Activated effector memory CD4-positive, alpha-beta T cell treated with anti-CD3 and anti-CD28 coated beads, Interleukin-2, amount 50 U/mL, for 16 hours (primary cell): ENCODE data around the gene RINL.
"Not testable (repeated sequence)": the region's sequence is repeated elsewhere in the genome, so short reads cannot be mapped to it uniquely, and the experiment has no call there.

Experiments
- DNase-seq: peaks from one replicate; pipeline ENCODE4 v3.0.0-alpha.2; 2020

The RINL gene

GRCh38 chr19:38873400-38873799 is 4.7 kb downstream of the RINL start:
- DNase-seq: not testable (repeated sequence)

- no peak for DNase-seq
Observed at GRCh38 chr19:38870612-38871011, 7.5 kb downstream of the RINL start.

GRCh38 chr19:38869836-38870607 is 8.1 kb downstream of the RINL start:
- DNase-seq: peak; percentile 98

GRCh38 chr19:38869160-38869835 is 8.8 kb downstream of the RINL start:
- DNase-seq: peak; percentile 73

- DNase-seq: no peak
Observed at GRCh38 chr19:38868551-38868950, 9.5 kb downstream of the RINL start.

- DNase-seq: no peak
Observed at GRCh38 chr19:38867171-38867780, 10.8 kb downstream of the RINL start.

- DNase-seq: no peak
Observed at GRCh38 chr19:38862321-38863059, 15.6 kb downstream of the RINL start.

- DNase-seq: no peak
Observed at GRCh38 chr19:38861368-38861767, 16.7 kb downstream of the RINL start.

- DNase-seq: not testable (repeated sequence)
Observed at GRCh38 chr19:38859631-38860204, 18.4 kb downstream of the RINL start.

- DNase-seq: no peak
Observed at GRCh38 chr19:38856813-38857212, 21.3 kb downstream of the RINL start.

GRCh38 chr19:38855751-38856150 is 22.3 kb downstream of the RINL start:
- DNase-seq: not testable (repeated sequence)

- DNase-seq: not testable (repeated sequence)
Observed at GRCh38 chr19:38854961-38855360, 23.1 kb downstream of the RINL start.

GRCh38 chr19:38853214-38853613 is 24.9 kb downstream of the RINL start:
- DNase-seq: no peak

- DNase-seq: peak; percentile 85
Observed at GRCh38 chr19:38852231-38853044, 25.6 kb downstream of the RINL start.

GRCh38 chr19:38851622-38852230 is 26.3 kb downstream of the RINL start:
- peak; percentile 96 for DNase-seq

- DNase-seq: peak; percentile 79
Observed at GRCh38 chr19:38850976-38851621, 27.0 kb downstream of the RINL start.

GRCh38 chr19:38850436-38850975 is 27.6 kb downstream of the RINL start:
- peak; percentile 99 for DNase-seq

GRCh38 chr19:38849860-38850435 is 28.1 kb downstream of the RINL start, which contains the start of gene HNRNPL:
Gene HNRNPL (minus strand): TSS chr19:38849986. CDS start chr19:38849966, 20 bp downstream.
- DNase-seq: peak; percentile 100

GRCh38 chr19:38849147-38849859 is 28.8 kb downstream of the RINL start:
- DNase-seq: peak; percentile 99
